Mucosa of stomach (tissue), 1 donor: ENCODE results near the gene FXYD4.

Experiments used
- H3K27me3 ChIP-seq: one replicate; pipeline ENCODE4 v1.7.0; 2013; ENCODE audit warnings: mild to moderate bottlenecking, low read length; ENCODE audit not compliant: control insufficient read depth, insufficient read depth
- H3K36me3 ChIP-seq: one replicate; pipeline ENCODE4 v1.7.0; 2013; ENCODE audit warnings: low read length; ENCODE audit not compliant: control insufficient read depth, insufficient read depth
- H3K4me1 ChIP-seq: one replicate; pipeline ENCODE4 v1.7.0; 2013; ENCODE audit warnings: mild to moderate bottlenecking, low read length; ENCODE audit not compliant: control insufficient read depth, insufficient read depth
- H3K4me3 ChIP-seq: one replicate; pipeline ENCODE4 v1.7.0; 2013; ENCODE audit warnings: low read length
- H3K9ac ChIP-seq: one replicate; pipeline ENCODE4 v1.7.0; 2013; ENCODE audit warnings: mild to moderate bottlenecking, low read length, moderate library complexity
- H3K9me3 ChIP-seq: one replicate; pipeline ENCODE4 v1.7.0; 2013; ENCODE audit warnings: mild to moderate bottlenecking, low read length, moderate library complexity; ENCODE audit not compliant: control insufficient read depth
- donor health status: Pancreatic carcinoma.

Gene FXYD4

DNA sequence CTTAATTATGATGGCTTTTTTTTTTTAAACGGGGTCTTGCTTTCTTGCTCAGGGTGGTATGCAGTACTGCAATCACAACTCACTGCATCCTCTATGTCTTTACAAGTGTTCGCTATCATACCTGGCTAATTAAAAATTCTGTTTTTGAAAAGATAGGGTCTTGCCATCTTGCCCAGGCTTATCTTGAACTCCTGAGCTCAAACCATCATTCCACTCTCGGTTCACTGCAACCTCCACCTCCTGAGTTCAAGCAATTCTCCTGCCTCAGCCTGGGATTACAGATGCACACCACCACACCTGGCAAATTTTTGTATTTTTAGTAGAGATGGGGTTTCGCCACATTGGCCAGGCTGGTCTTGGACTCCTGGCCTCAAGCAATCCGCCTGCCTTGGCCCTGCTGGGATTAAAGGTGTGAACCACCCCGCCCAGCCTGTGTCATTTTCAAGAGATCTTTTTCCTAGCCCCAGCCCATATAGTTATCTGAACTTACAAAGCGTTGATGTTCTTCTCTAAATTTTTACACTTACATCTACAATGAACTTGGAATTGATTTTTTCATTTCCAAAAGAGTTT is 31.5 kb downstream of the FXYD4 start:
- H3K4me1 ChIP-seq = peaks cover 59% of the 10 kb centered on the region
- H3K27me3 ChIP-seq = no peaks in the 10 kb centered on the region
- no peaks in the 10 kb centered on the region for H3K36me3 ChIP-seq
- no peaks in the 10 kb centered on the region for H3K9me3 ChIP-seq
- H3K9ac ChIP-seq = no peak overlapping the region
- no peak overlapping the region for H3K4me3 ChIP-seq

- no peak overlapping the region for H3K9ac ChIP-seq
- H3K4me1 ChIP-seq = peaks cover 48% of the 10 kb centered on the region
- H3K36me3 ChIP-seq = no peaks in the 10 kb centered on the region
- no peak overlapping the region for H3K4me3 ChIP-seq
- H3K9me3 ChIP-seq = no peaks in the 10 kb centered on the region
- H3K27me3 ChIP-seq = no peaks in the 10 kb centered on the region
Measured at GRCh38 chr10:43403911-43404703, 32.7 kb downstream of the FXYD4 start.

GRCh38 chr10:43404704-43405084 is 33.3 kb downstream of the FXYD4 start:
- H3K9me3 ChIP-seq = no peaks in the 10 kb centered on the region
- H3K36me3 ChIP-seq = no peaks in the 10 kb centered on the region
- peaks cover 44% of the 10 kb centered on the region for H3K4me1 ChIP-seq
- H3K4me3 ChIP-seq = no peak overlapping the region
- no peaks in the 10 kb centered on the region for H3K27me3 ChIP-seq
- no peak overlapping the region for H3K9ac ChIP-seq

- H3K9me3 ChIP-seq = no peaks in the 10 kb centered on the region
- H3K4me3 ChIP-seq = peak overlapping the region; percentile 69
- no peaks in the 10 kb centered on the region for H3K36me3 ChIP-seq
- peak overlapping the region; percentile 94 for H3K9ac ChIP-seq
- H3K4me1 ChIP-seq = peaks cover 39% of the 10 kb centered on the region
- no peaks in the 10 kb centered on the region for H3K27me3 ChIP-seq
Measured at GRCh38 chr10:43407148-43407575, 35.7 kb downstream of the FXYD4 start.

DNA sequence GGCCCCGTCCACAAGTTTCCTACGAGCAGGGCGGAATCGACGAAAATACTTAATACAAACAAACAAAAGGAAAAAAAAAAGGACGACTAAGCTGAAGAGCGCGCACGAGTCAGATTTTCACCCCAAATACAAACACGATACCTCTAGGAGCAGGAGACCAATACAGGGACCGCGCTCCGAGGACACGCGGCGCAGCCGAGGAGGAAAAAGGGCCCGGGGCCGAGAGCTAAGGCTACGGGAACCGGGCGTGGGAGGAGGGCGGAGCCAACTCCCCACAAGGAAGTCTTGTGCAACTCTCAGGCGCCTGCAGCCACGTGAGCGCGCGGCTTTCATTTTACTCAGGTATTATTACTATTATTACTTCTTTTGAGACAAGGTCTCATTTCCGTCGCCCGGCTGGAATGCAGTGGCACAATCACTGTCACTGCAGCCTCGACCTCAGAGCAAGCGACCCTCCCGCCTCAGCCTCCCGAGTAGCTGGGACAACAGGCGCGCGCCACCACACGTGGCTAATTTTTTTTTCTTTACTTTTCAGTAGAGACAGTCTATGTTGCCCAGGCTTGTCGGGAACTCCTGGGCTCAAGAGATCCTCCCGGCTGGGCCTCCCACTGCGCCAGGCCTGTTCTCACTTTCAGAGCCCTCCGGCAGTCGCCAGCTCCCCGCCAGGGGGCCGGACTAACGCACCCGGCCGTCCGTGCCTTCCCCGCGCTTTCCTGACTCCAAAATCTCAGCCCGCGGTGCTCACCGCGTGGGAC is 36.3 kb downstream of the FXYD4 start:
- Histone ChIP-seq H3K9me3 (no peaks in the 10 kb centered on the region), H3K36me3 (no peaks in the 10 kb centered on the region), H3K9ac (peak overlapping the region; percentile 94), H3K4me1 (peaks cover 36% of the 10 kb centered on the region), H3K27me3 (no peaks in the 10 kb centered on the region), H3K4me3 (peak overlapping the region; percentile 69)

DNA sequence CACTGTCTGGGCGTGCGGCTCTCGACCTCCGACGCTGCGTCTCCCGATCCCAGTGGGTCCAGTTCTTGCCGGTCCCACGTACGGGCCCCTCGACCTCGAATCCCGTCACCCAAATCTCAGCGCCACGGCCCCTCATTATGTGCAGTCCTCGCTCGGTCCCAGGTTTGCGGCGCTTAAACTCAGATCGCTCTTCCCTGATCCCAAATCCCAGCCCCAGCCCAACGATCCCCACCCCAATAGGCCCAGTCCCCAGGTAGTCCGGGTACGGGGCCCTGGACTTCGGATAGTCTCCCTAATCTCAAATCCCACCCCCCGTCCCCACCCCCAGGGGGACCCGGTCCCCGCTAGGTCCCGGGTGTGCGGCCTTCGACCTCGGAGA is 36.9 kb downstream of the FXYD4 start:
- no peaks in the 10 kb centered on the region for H3K27me3 ChIP-seq
- H3K36me3 ChIP-seq = no peaks in the 10 kb centered on the region
- H3K4me3 ChIP-seq = peak overlapping the region; percentile 69
- peak overlapping the region; percentile 94 for H3K9ac ChIP-seq
- H3K4me1 ChIP-seq = peaks cover 35% of the 10 kb centered on the region
- H3K9me3 ChIP-seq = no peaks in the 10 kb centered on the region

DNA sequence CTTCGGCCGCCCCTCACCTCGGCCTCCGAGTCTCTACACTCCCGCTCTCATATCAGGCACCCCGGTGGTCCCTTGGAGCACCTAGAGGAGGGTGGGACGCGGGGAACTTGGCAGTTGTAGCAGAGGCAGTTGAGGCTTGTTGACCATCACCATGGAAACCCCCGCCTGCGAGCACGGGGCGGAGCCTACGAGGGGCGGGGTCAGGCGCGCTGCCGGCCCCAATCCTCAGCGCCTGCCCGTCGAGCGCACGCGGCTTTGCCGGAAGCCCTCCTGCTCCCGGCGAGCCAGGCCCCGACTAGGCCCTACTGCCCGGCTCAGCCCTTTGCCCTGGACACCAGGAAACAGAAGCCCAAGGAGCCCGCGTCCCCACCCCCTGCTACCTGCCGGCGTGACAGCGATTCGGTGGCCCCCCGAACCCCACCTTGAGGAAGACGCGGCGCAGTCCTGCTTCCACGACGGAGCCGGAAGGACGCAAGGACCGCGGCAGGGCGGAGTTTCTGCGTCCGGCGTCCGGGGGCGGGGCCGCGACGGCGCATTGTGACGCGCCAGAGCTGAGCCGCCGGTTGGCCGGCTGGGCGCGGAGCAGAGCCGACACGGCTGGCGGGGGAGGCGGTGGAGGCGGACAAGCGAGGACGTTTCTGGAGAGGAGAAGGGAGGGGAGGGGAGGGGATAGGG is 37.4 kb downstream of the FXYD4 start, which contains the start of gene HNRNPF:
Gene HNRNPF (minus strand): TSS at position 477 of the 675 bp plus-strand sequence. CDS start 21,302 bp downstream, outside the sequence.
- Histone ChIP-seq H3K4me3 (peak within 1 kb of the TSS; percentile 69), H3K36me3 (no peaks in the 10 kb centered on the region), H3K9me3 (no peaks in the 10 kb centered on the region), H3K9ac (peak within 1 kb of the TSS; percentile 94), H3K27me3 (no peaks in the 10 kb centered on the region), H3K4me1 (peaks cover 29% of the 10 kb centered on the region)

GRCh38 chr10:43409385-43410109 is 38.1 kb downstream of the FXYD4 start:
- Histone ChIP-seq H3K9ac (peak overlapping the region; percentile 90), H3K27me3 (no peaks in the 10 kb centered on the region), H3K36me3 (no peaks in the 10 kb centered on the region)

GRCh38 chr10:43410345-43410744 is 38.9 kb downstream of the FXYD4 start:
- peaks cover 17% of the 10 kb centered on the region for H3K4me1 ChIP-seq
- no peaks in the 10 kb centered on the region for H3K27me3 ChIP-seq
- H3K9me3 ChIP-seq = no peaks in the 10 kb centered on the region
- no peak overlapping the region for H3K9ac ChIP-seq
- no peaks in the 10 kb centered on the region for H3K36me3 ChIP-seq
- H3K4me3 ChIP-seq = no peak overlapping the region

More at GRCh38 chr10:43409385-43410109, 38.1 kb downstream of the FXYD4 start:
- H3K4me1 ChIP-seq = peaks cover 22% of the 10 kb centered on the region
- peak overlapping the region; percentile 69 for H3K4me3 ChIP-seq
- H3K9me3 ChIP-seq = no peaks in the 10 kb centered on the region

GRCh38 chr10:43411536-43411935 is 40.1 kb downstream of the FXYD4 start:
- H3K9me3 ChIP-seq = no peaks in the 10 kb centered on the region
- H3K4me3 ChIP-seq = no peak overlapping the region
- peaks cover 9% of the 10 kb centered on the region for H3K4me1 ChIP-seq
- no peaks in the 10 kb centered on the region for H3K36me3 ChIP-seq
- H3K9ac ChIP-seq = no peak overlapping the region
- no peaks in the 10 kb centered on the region for H3K27me3 ChIP-seq

DNA sequence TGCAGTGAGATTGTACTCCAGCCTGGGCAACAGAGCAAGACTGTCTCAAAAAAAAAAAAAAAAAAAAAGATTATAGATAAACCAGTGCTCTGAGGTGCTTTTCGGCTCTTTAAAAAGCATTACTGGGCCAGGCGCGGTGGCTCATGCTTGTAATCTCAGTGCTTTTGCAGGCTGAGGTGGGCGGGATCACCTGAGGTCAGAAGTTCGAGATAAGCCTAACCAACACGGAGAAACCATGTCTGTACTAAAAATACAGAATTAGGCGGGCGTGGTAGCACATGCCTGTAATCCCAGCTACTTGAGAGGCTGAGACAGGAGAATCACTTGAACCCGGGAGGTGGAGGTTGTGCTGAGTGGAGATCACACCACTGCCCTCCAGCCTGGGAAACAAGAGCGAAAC is 44.1 kb downstream of the FXYD4 start:
- Histone ChIP-seq H3K36me3 (no peaks in the 10 kb centered on the region), H3K4me3 (no peak overlapping the region), H3K9me3 (no peaks in the 10 kb centered on the region), H3K9ac (no peak overlapping the region), H3K27me3 (no peaks in the 10 kb centered on the region), H3K4me1 (peaks cover 19% of the 10 kb centered on the region)
